Left ventricle myocardium superior (tissue), 1 donor: ENCODE results near the gene TIMELESS. TPM values are rescaled to one million over a fixed set of nuclear protein-coding genes. Genes with fewer than 3 reads are reported as not detected.
"Not testable (repeated sequence)": the region's sequence is repeated elsewhere in the genome, so short reads cannot be mapped to it uniquely, and the experiment has no call there.

Experiments
- ATAC-seq: fragments of 200-7000 bp; cut with Tn5 transposase; one replicate; pipeline ENCODE4 v1.9.1; 2020; ENCODE audit warnings: mild to moderate bottlenecking, moderate library complexity
- DNase-seq: peaks from one replicate; pipeline ENCODE4 v3.0.0-alpha.2; 2020
- intact Hi-C: fragments of 100-400 bp; cut with micrococcal nuclease; formaldehyde crosslinking; loops from one replicate; pipeline ENCODE4 v1.11.0; 2022
- total RNA-seq: library from RNA; stranded (reverse); fragmentation: NEBNext Ultra II Directional; extraction: Animal tissue kit (Norgen Biotek cat#: 25700); gene quantifications from one replicate; pipeline ENCODE4 v1.2.1, GENCODE V29; 2021
- donor health status: DM: no; HTN: yes; CAD: no; lungs with severe emphysema.

The TIMELESS gene
- total RNA-seq, 1 donor from 2014 or later, result 2.0 TPM

GRCh38 chr12:56414401-56414800 is 34.8 kb downstream of the TIMELESS start:
- DNase-seq (no peak), ATAC-seq (no peak)
- intact Hi-C loops, result no loop called here

- intact Hi-C loops, result no loop called here
- DNase-seq (no peak), ATAC-seq (no peak)
Measured at GRCh38 chr12:56413392-56413791, 35.8 kb downstream of the TIMELESS start.

GRCh38 chr12:56411781-56412639 is 37.2 kb downstream of the TIMELESS start:
- ATAC-seq, result peak; percentile 48
- no peak for DNase-seq
- intact Hi-C loops, result no loop called here

- intact Hi-C loops, result no loop called here
- DNase-seq (no peak), ATAC-seq (no peak)
Measured at GRCh38 chr12:56410768-56411167, 38.5 kb downstream of the TIMELESS start.

- DNase-seq (no peak), ATAC-seq (no peak)
- intact Hi-C loops, result no loop called here
Measured at GRCh38 chr12:56408799-56409417, 40.3 kb downstream of the TIMELESS start.

GRCh38 chr12:56404227-56404626 is 45.0 kb downstream of the TIMELESS start:
- ATAC-seq, intact Hi-C loops, DNase-seq: not testable (repeated sequence)

GRCh38 chr12:56401612-56402011 is 47.6 kb downstream of the TIMELESS start:
- DNase-seq, ATAC-seq, intact Hi-C loops: not testable (repeated sequence)

- DNase-seq, intact Hi-C loops, ATAC-seq: not testable (repeated sequence)
Measured at GRCh38 chr12:56401125-56401524, 48.1 kb downstream of the TIMELESS start.

- intact Hi-C loops, DNase-seq, ATAC-seq: not testable (repeated sequence)
Measured at GRCh38 chr12:56399466-56399865, 49.8 kb downstream of the TIMELESS start.

GRCh38 chr12:56398324-56398723 is 50.9 kb downstream of the TIMELESS start:
- intact Hi-C loops, result no loop called here
- ATAC-seq, result no peak
- DNase-seq, result no peak

- ATAC-seq (no peak), DNase-seq (no peak)
- intact Hi-C loops, result no loop called here
Measured at GRCh38 chr12:56392331-56392730, 56.9 kb downstream of the TIMELESS start.

GRCh38 chr12:56391721-56392120 is 57.5 kb downstream of the TIMELESS start:
- DNase-seq (no peak), ATAC-seq (no peak)
- intact Hi-C loops, result no loop called here

- intact Hi-C loops, result no loop called here
- no peak for ATAC-seq
- DNase-seq, result no peak
Measured at GRCh38 chr12:56389412-56389811, 59.8 kb downstream of the TIMELESS start.

GRCh38 chr12:56387152-56387736 is 62.0 kb downstream of the TIMELESS start:
- no peak for ATAC-seq
- no peak for DNase-seq
- intact Hi-C loops, result no loop called here

- no peak for ATAC-seq
- intact Hi-C loops, result no loop called here
- no peak for DNase-seq
Measured at GRCh38 chr12:56385873-56386272, 63.4 kb downstream of the TIMELESS start.

GRCh38 chr12:56382611-56383010 is 66.6 kb downstream of the TIMELESS start:
- intact Hi-C loops, result no loop called here
- no peak for DNase-seq
- no peak for ATAC-seq

- no peak for DNase-seq
- intact Hi-C loops, result no loop called here
- ATAC-seq, result no peak
Measured at GRCh38 chr12:56377989-56378316, 71.3 kb downstream of the TIMELESS start.

- intact Hi-C loops, result no loop called here
- DNase-seq, result no peak
- ATAC-seq, result no peak
Measured at GRCh38 chr12:56377310-56377988, 71.8 kb downstream of the TIMELESS start.

GRCh38 chr12:56375598-56376434 is 73.4 kb downstream of the TIMELESS start:
- ATAC-seq (no peak), DNase-seq (no peak)
- intact Hi-C loops, result no loop called here
